DND-41 (cell line): ENCODE results near the gene RHOF.
A peak's percentile ranks its signal among the peaks of the same experiment; 100 is the strongest.
"Not testable (repeated sequence)": the region's sequence is repeated elsewhere in the genome, so short reads cannot be mapped to it uniquely, and the experiment has no call there.

Source experiments
- ATAC-seq: fragments of 200-7000 bp; cut with Tn5 transposase; 3 replicates; pipeline ENCODE4 v1.9.1; 2021; ENCODE audit warnings: low read depth; ENCODE audit not compliant: insufficient read depth
- DNase-seq: peaks from one replicate; pipeline ENCODE4 v3.0.0-alpha.2; 2020
- H2AFZ ChIP-seq: 2 replicates; pipeline ENCODE4 v1.6.0; 2012; ENCODE audit warnings: low read depth, low read length
- H3K27ac ChIP-seq: 2 replicates; pipeline ENCODE4 v1.5.1; 2012; ENCODE audit warnings: low read length, inconsistent platforms
- H3K27me3 ChIP-seq: fragments of 200-600 bp; sonication (generic); 2 replicates; pipeline ENCODE4 v1.6.0; 2012; ENCODE audit warnings: low read length, mild to moderate bottlenecking, inconsistent platforms; ENCODE audit not compliant: insufficient read depth, poor library complexity
- H3K36me3 ChIP-seq: 2 replicates; pipeline ENCODE4 v1.5.1; 2012; ENCODE audit warnings: low read length, inconsistent platforms; ENCODE audit not compliant: insufficient read depth
- H3K4me1 ChIP-seq: 2 replicates; pipeline ENCODE4 v1.5.1; 2012; ENCODE audit warnings: mild to moderate bottlenecking, low read length; ENCODE audit not compliant: insufficient read depth
- H3K4me2 ChIP-seq: 2 replicates; pipeline ENCODE4 v1.6.0; 2012; ENCODE audit warnings: mild to moderate bottlenecking, moderate library complexity, low read length, inconsistent platforms; ENCODE audit not compliant: insufficient read depth
- H3K4me3 ChIP-seq, 2 experiments: fragments of 200-600 bp in 1 of 2; shearing (Covaris generic) in 1 of 2; 2 replicates each; pipeline ENCODE4 v1.5.1; 2012 to 2016; ENCODE audit warnings: inconsistent platforms in 2 of 2, low read length in 2 of 2, mild to moderate bottlenecking in 2 of 2, low read depth in 1 of 2, moderate library complexity in 1 of 2
- H3K79me2 ChIP-seq: 2 replicates; pipeline ENCODE4 v1.6.0; 2012; ENCODE audit warnings: low read length, inconsistent platforms; ENCODE audit not compliant: insufficient read depth
- H3K9ac ChIP-seq: 2 replicates; pipeline ENCODE4 v1.6.0; 2012; ENCODE audit warnings: low read depth, mild to moderate bottlenecking, inconsistent platforms, low read length, moderate library complexity
- H3K9me3 ChIP-seq: 2 replicates; pipeline ENCODE4 v1.5.1; 2012; ENCODE audit warnings: low read length, moderate library complexity, mild to moderate bottlenecking, inconsistent platforms; ENCODE audit not compliant: insufficient read depth, severe bottlenecking
- H4K20me1 ChIP-seq: 2 replicates; pipeline ENCODE4 v1.6.0; 2012; ENCODE audit warnings: low read length; ENCODE audit not compliant: insufficient read depth
- CTCF ChIP-seq: IDR thresholded peaks from 2 replicates; pipeline ENCODE4 v1.5.1; 2012; ENCODE audit warnings: borderline replicate concordance, low read length, moderate library complexity, mild to moderate bottlenecking; ENCODE audit not compliant: poor library complexity, severe bottlenecking; ENCODE audit errors: extremely low read depth
- EZH2 ChIP-seq: IDR thresholded peaks from 3 replicates; pipeline ENCODE4 v1.6.1; 2012; ENCODE audit warnings: borderline replicate concordance, low read depth, mild to moderate bottlenecking, moderate library complexity, low read length, inconsistent platforms; ENCODE audit not compliant: severe bottlenecking

Gene RHOF

DNA sequence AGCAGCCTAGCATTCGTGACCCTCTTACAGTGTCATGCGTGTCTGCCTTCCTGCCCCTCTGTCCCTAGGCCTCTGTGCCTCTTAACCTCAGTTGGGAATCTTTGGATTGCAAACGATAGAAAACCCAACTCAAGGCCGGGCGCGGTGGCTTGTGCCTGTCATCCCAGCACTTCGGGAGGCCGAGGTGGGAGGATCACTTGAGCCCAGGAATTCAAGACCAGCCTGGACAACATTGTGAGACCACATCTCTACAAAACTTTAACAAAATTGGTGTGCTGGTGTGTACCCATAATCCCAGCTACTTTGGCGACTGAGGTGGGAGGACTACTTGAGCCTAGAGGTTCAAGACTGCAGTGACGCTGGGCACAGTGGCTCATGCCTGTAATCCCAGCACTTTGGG, 44.2 kb downstream of the RHOF start:
- no peak for DNase-seq
- Histone ChIP-seq H3K4me1 (no peaks in the 10 kb centered on the region), H3K9ac (no peak overlapping the region), H3K9me3 (no peaks in the 10 kb centered on the region), H3K27me3 (no peaks in the 10 kb centered on the region), H3K4me3 (no peak overlapping the region), H3K36me3 (peaks cover 9% of the 10 kb centered on the region), H2AFZ (no peak overlapping the region), H3K4me2 (no peak overlapping the region), H4K20me1 (no peaks in the 10 kb centered on the region), H3K27ac (no peak overlapping the region), H3K79me2 (no peaks in the 10 kb centered on the region)
- TF ChIP-seq EZH2 (no peak), CTCF (no peak)
- ATAC-seq, result no peak

DNA sequence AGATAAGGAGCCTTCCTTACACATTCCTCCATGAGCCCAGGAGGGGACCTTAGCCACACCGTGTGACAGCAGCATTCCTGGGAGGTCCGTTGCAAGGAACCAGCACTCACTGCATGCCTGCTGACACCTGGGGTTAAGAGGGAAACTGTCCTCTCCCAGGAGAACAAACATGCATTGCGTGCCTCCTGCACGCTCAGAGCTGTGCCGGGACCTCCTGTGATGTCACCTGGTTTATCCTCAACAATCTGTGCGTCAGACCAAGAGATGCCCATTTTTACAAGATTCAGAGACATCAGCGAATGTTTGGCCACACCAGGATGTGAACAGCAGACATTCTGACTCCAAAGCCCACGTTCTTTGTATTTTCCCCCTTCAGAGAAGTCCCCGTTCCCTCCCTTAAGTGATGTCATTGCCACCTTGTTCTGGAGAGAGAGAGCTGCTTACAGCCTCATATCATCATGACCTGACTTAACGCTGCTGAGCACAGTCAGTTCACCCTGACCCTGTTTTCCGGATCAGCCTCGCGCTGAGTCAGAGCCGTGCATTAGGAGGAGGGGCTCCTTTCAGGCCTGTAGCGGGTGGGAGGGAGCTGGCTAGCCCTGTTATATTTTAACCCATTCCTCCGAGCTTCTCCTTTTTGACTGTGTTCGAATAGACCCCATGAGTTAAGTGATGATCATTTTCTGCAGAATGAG, 44.8 kb downstream of the RHOF start:
- DNase-seq (no peak), ATAC-seq (peak; percentile 40; the same call in 1 of the 3 replicates)
- TF ChIP-seq EZH2 (no peak), CTCF (no peak)
- Histone ChIP-seq H3K79me2 (no peaks in the 10 kb centered on the region), H3K27ac (no peak overlapping the region), H2AFZ (no peak overlapping the region), H3K27me3 (no peaks in the 10 kb centered on the region), H4K20me1 (no peaks in the 10 kb centered on the region), H3K4me3 (no peak overlapping the region), H3K9me3 (no peaks in the 10 kb centered on the region), H3K36me3 (peaks cover 9% of the 10 kb centered on the region), H3K4me1 (no peaks in the 10 kb centered on the region), H3K4me2 (no peak overlapping the region), H3K9ac (no peak overlapping the region)

DNA sequence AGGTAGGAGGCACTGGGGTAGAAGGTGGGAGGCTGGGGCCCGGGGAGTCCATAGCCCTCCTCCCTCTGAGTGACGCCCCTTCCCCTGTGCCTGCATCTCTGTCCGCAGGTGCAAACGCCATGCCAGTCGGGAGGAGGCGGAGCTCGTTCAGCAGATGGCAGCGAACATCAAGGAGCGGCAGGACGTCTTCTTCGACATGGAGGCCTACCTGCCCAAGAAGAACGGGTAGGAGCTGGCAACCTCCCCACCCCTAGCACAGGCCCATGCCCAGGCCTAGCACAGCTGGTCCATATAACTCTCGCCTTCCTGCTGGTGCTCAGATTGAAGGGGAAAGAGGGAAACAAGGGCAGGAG, 45.3 kb downstream of the RHOF start:
- DNase-seq (no peak), ATAC-seq (0 out of 3 replicates have a peak, but pooled peaks have one; percentile 19)
- Histone ChIP-seq H3K9ac (no peak overlapping the region), H3K4me1 (no peaks in the 10 kb centered on the region), H3K79me2 (no peaks in the 10 kb centered on the region), H3K9me3 (no peaks in the 10 kb centered on the region), H3K27me3 (no peaks in the 10 kb centered on the region), H3K27ac (no peak overlapping the region), H4K20me1 (no peaks in the 10 kb centered on the region), H2AFZ (no peak overlapping the region), H3K36me3 (peaks cover 9% of the 10 kb centered on the region), H3K4me2 (no peak overlapping the region), H3K4me3 (no peak overlapping the region)
- no peak for TF ChIP-seq EZH2
- TF ChIP-seq CTCF, result no peak

DNA sequence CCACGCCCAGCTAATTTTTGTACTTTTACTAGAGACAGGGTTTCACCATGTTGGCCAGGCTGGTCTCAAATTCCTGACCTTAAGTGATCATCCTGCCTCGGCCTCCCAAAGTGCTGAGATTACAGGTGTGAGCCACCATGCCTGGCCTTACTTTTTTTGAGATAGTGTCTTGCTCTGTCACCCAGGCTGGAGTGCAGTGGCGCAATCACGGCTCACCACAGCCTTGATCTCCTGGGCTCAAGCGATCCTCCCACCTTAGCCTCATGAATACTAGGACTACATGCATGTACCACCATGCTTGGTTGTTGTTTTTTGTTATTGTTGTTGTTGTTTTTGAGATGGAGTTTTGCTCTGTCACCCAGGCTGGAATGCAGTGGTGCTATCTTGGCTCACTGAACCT, 47.9 kb downstream of the RHOF start:
- H3K4me1 ChIP-seq, ATAC-seq, H3K36me3 ChIP-seq, H3K9ac ChIP-seq, H3K79me2 ChIP-seq, H3K4me2 ChIP-seq, DNase-seq, H4K20me1 ChIP-seq, H3K9me3 ChIP-seq, H3K27ac ChIP-seq, H2AFZ ChIP-seq, H3K27me3 ChIP-seq, H3K4me3 ChIP-seq: not testable (repeated sequence)
